GM12872 (cell line): Measurements from ENCODE around the gene USP22.

Source experiments
- CTCF ChIP-seq: IDR thresholded peaks from 3 replicates; pipeline ENCODE4 v1.5.1; 2011; ENCODE audit warnings: low read depth, mild to moderate bottlenecking, low read length, moderate library complexity; ENCODE audit not compliant: insufficient read depth

Gene USP22

GRCh38 chr17:21033350-21033749 lies 9.5 kb downstream of the USP22 start:
- no peak for TF ChIP-seq CTCF

GRCh38 chr17:21031756-21032396 lies 10.9 kb downstream of the USP22 start:
- TF ChIP-seq CTCF: no peak

DNA sequence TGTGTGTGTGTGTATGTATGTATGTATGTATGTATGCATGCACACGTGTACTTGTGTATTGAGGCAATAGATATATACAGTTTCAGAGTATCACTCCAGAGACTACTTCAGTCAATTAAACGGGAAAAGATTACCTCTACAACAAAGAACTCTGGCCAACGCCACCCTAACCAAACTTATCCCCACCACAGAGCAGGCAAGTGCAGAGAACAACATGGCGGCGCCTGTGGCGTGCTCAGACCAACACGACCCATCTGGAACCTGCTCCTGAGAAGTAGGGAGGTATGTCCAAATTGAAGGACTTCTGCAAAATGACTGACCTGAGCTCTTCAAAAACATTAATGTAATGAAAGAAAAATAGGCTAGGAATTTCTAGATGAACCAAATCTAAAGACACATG lies 12.4 kb downstream of the USP22 start:
- no peak for TF ChIP-seq CTCF

DNA sequence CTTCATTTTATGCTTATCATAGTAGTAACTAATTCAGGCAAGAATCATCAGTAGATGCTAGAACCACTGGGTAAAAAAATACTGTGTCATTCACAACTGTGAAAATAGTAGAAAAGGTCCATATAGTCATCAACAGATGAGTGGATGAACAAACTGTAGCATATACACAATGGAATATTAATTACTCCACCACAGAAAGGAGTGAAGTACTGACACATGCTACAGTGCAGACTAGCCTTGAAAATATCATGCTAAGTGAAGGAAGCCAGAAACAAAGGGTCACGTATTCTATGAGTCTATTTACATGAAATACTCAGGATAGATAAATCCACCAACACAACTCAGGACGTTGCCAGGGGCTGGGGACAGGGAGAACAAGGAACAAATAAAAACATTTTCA lies 13.3 kb downstream of the USP22 start:
- TF ChIP-seq CTCF: no peak

GRCh38 chr17:21029036-21029435 lies 13.8 kb downstream of the USP22 start:
- no peak for TF ChIP-seq CTCF

DNA sequence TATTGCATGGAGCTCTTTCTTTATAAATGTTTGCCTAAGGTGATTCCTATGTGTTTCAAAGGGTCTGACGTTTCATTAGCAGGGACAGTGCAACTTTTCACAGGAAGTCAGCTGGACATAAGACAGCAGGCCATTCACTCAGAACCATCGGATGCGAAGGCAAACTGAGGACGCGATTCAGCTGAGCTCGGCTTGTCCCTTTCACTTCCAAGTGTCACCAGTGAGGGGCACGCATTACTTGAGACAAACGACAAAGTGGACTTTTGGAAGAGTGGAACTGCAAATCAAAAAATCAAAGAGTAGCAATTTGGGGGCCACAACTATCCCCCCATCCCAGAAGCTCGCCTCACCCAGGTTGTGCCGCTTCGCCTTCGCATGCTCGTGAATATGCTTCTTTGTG lies 14.6 kb downstream of the USP22 start:
- no peak for TF ChIP-seq CTCF

DNA sequence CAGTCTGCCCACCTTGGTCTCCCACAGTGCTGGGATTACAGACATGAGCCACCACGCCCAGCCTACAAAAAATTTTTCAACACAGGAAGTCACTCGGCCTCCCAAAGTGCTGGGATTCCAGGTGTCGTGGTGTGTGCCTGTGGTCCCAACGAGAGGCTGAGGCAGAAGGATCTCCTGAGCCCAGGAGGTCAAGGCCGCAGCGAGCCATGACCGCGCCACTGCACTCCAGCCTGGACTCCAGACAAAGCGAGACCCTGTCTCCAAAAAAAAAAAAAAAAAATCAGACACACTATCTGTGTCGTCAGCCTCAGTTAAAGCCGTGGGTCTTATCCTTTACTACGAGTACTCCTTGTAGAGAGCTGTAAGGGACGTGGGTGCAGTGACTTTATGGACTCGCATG lies 15.8 kb downstream of the USP22 start:
- TF ChIP-seq CTCF: no peak

DNA sequence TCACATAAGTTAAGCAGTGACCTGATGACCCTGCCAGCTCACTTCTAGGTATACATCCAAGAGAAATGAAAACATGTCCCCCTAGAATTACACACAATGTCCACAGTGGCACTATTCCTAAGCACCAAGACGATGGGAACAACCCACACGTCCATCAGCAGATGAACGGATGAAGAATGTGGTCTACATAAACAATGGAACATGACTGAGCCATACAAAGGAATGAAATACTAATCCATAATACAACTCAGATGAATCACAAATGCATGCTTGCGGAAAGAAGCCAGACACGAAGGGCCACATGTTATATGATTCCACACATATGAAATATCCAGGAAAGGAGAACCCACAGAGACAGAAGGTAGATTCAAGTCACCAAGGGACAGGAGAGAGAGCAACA lies 17.4 kb downstream of the USP22 start:
- TF ChIP-seq CTCF: no peak
